Omental fat pad (tissue), 4 donors: ENCODE measurements around the gene CA5B. TPM values are rescaled to one million over a fixed set of nuclear protein-coding genes. Genes with fewer than 3 reads are reported as not detected.

ENCODE experiments used
- ATAC-seq: fragments of 150-250 bp; one replicate; pipeline ENCODE4 v1.9.1; 2016; ENCODE audit warnings: mild to moderate bottlenecking, moderate library complexity; ENCODE audit not compliant: low FRiP score
- DNase-seq: peaks from one replicate; pipeline ENCODE4 v3.0.0-alpha.2; 2019; ENCODE audit warnings: low spot score
- small RNA-seq: library from RNA; depleted of rRNA; stranded (forward); fragments of <200 nt; gene quantifications from one replicate; pipeline ENCODE3, GENCODE V24; 2016
- total RNA-seq, 4 donors: library from RNA; depleted of rRNA; stranded (reverse); fragments of >200 nt; gene quantifications; one replicate each; pipeline ENCODE4 v1.1.0, GENCODE V29; 2016
- TF ChIP-seq, protein P1 (sequence below), 3 donors: fragments of 450-650 bp; IDR thresholded peaks; one replicate each; pipeline ENCODE4 v1.5.1; 2016 to 2017; ENCODE audit warnings: antibody characterized with exemption in 3 of 3, mild to moderate bottlenecking in 3 of 3, moderate library complexity in 2 of 3

Gene CA5B
- total RNA-seq, 4 donors from 2014 or later: 10.2 to 29.3 (median 11.0) TPM

DNA sequence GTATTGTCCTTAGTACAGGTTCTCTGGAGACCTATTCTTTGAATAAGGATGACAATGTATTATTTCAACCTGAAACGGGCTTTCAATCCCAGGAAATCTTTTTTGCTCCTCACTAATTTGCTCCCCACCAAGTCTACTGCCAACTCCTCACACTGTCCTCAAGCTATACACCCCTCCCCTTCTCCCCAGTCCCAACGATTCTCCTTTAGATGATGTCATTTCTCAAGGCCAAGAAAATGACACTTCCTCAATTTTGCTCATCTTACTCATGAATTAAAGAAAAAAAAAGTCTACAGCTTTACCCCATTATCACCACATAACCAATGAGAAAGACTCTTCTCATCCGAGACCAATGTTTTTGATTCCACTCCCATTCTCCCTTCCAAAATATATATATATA, 96.0 kb downstream of the CA5B start:
- ATAC-seq (no peak), DNase-seq (no peak)
- TF ChIP-seq, protein P1, sequence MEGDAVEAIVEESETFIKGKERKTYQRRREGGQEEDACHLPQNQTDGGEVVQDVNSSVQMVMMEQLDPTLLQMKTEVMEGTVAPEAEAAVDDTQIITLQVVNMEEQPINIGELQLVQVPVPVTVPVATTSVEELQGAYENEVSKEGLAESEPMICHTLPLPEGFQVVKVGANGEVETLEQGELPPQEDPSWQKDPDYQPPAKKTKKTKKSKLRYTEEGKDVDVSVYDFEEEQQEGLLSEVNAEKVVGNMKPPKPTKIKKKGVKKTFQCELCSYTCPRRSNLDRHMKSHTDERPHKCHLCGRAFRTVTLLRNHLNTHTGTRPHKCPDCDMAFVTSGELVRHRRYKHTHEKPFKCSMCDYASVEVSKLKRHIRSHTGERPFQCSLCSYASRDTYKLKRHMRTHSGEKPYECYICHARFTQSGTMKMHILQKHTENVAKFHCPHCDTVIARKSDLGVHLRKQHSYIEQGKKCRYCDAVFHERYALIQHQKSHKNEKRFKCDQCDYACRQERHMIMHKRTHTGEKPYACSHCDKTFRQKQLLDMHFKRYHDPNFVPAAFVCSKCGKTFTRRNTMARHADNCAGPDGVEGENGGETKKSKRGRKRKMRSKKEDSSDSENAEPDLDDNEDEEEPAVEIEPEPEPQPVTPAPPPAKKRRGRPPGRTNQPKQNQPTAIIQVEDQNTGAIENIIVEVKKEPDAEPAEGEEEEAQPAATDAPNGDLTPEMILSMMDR (IDR thresholded peaks at IDR 0.05): no peak

DNA sequence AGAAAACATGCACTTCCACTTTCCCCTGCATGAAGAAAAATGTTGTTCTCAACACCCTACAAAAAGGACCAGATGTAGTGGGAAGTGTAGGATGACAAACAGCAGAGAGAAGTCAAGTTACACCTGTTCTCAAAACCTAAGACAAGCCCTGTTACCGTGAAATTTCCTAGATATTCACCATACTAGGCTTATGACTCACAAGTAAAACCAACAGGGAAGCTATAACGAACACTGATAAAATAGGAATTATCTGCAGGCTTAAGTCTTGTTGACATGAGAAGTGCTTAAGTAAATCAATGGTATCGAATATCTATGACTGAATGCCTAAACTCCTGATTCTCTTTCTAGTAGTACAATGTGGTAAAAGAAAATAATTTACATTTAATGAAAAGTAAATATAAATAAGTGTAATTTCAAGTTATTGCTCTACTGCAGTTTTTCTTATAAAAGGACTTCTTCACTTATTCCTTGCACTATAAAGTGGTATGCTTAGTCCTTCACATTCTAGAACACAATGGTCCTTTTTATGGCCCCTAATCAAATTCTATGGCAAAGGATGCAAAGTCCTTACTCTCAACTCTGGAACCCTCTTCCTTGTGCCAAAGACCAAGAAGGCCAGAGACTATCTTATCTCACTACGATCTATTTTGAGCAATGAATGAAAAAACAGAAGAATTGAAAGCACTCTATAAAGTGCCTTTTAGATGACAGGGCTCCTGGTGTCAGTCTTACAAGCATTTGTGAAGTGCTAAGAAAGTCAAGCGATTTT, 96.9 kb downstream of the CA5B start:
- ATAC-seq (no peak), DNase-seq (no peak)
- TF ChIP-seq, protein P1 (IDR thresholded peaks at IDR 0.05): no peak

Small RNAs within 50 kb of the gene (small RNA-seq; reads per million reads assigned to genes)
- not detected for gene RF00409

Other genes starting within 250 kb of the CA5B start
- gene PIR, start 244.9 kb upstream of the CA5B start, total RNA-seq: 10 to 100 TPM in 3 of 4 donors, 1 to 10 TPM in 1; 9.8 to 54.7 (median 25.0) TPM
- 10 to 100 TPM in 1 of 4 donors, 1 to 10 TPM in 3; 1.7 to 12.9 (median 2.8) TPM for gene BMX, start 237.5 kb upstream of the CA5B start, total RNA-seq
- gene ACE2, start 137.3 kb upstream of the CA5B start, total RNA-seq: 10 to 100 TPM in 3 of 4 donors, 1 to 10 TPM in 1; 6.2 to 76.3 (median 21.5) TPM
- under 1 TPM in 1 of 4 donors, not detected in 3; 0.88 TPM for gene CLTRN, start 73.5 kb upstream of the CA5B start, total RNA-seq
- gene ZRSR2, start 52.2 kb downstream of the CA5B start, total RNA-seq: 1 to 10 TPM; 5.6 to 8.8 (median 7.0) TPM
- gene AP1S2, start 116.5 kb downstream of the CA5B start, total RNA-seq: 10 to 100 TPM; 36.8 to 73.9 (median 53.4) TPM